Right kidney (tissue), 1 donor: ENCODE results near the gene RNU1-3.

Experiments
- DNase-seq: peaks from one replicate; pipeline ENCODE4 v3.0.0-alpha.2; 2016

RNU1-3 gene

GRCh38 chr1:16617778-16618580 lies 48.8 kb downstream of the RNU1-3 start:
- no peak for DNase-seq

GRCh38 chr1:16617114-16617631 lies 49.6 kb downstream of the RNU1-3 start:
- DNase-seq, result peak; percentile 78
